Heart left ventricle (tissue), 13 donors: ENCODE data around the gene BMPR1A.

ENCODE experiments used
- CTCF ChIP-seq, 12 donors: fragments of 200-600 bp; sonication (generic) in 4 of 12; IDR thresholded peaks; one replicate each; pipeline versions ENCODE4 v1.5.0 to v1.8.0; 2018 to 2022; ENCODE audit warnings: antibody characterized with exemption in 12 of 12, mild to moderate bottlenecking in 5 of 12
- POLR2A ChIP-seq, 2 donors: fragments of 450-650 bp; IDR thresholded peaks; one replicate each; pipeline ENCODE4 v1.6.1; 2017; ENCODE audit warnings: antibody characterized with exemption in 2 of 2, mild to moderate bottlenecking in 2 of 2, moderate library complexity in 2 of 2
- donor health status: ischemic (EF 13 %, LVEDD 7.1; RV severe dilation, severe dysfunction).
- donor health status: DM: no; HTN: yes; CAD: no.
- donor health status: DM: no; HTN: no; CAD: no.
- donor health status: ischemic (EF 25% LVEDD 6.9; RV normal size, moderate dysfunction).
- donor health status: ischemic (EF 25% LVEDD 5.7; RV mildly dilated, moderate dysfunction).
- donor health status: ischemic (EF 35%, LVEDD 5.7; RV mildly dilated, moderate dysfunction).
- donor health status: nonischemic (EF 11% LVEDD 7.7; RV severe dilation, severe dysfunction).
- donor health status: DM: yes; HTN: yes; CAD: no.
- donor health status: PGD.
- donor health status: ischemic (EF 29% LVEDD 5.4; RV normal size, mild dysfunction).
- donor health status: nonischemic (EF 23%, LVEDD 6.1; RV moderate dilation, normal function).

GRCh38 chr10:86769991-86770390 lies 13.6 kb downstream of the BMPR1A start:
- TF ChIP-seq POLR2A (IDR thresholded peaks at IDR 0.05) (no peak), CTCF (IDR thresholded peaks at IDR 0.05) (no peak)
